HepG2 (cell line): ENCODE measurements around the gene NCOA4. TPM values are rescaled to one million over a fixed set of nuclear protein-coding genes. Genes with fewer than 3 reads are reported as not detected.

Source experiments
- BHLHE40 ChIP-seq: IDR thresholded peaks from 2 replicates; pipeline ENCODE4 v1.6.1; 2011; ENCODE audit warnings: low read length, improper control_type of control experiment
- CBFB ChIP-seq: sonication (generic); formaldehyde crosslinking; IDR thresholded peaks from 2 replicates; pipeline ENCODE4 v1.4.0; 2020; ENCODE audit warnings: missing genetic modification reagents
- CHD4 ChIP-seq: fragments of 200-600 bp; sonication (generic); IDR thresholded peaks from 2 replicates; pipeline ENCODE4 v1.7.0; 2017; ENCODE audit warnings: mild to moderate bottlenecking, low read length, borderline replicate concordance
- DNMT3B ChIP-seq: conservative IDR thresholded peaks from 2 replicates; pipeline ENCODE4 v1.6.1; 2016; ENCODE audit warnings: missing biosample characterization, control low read depth
- EP300 ChIP-seq, 3 experiments: sonication (generic) in 1 of 3; formaldehyde crosslinking in 1 of 3; IDR thresholded peaks; 2 replicates each; pipeline versions ENCODE4 v1.5.1 to v1.6.1; 2011 to 2020; ENCODE audit warnings: low read depth in 2 of 3, low read length in 2 of 3, borderline replicate concordance in 1 of 3, improper control_type of control experiment in 1 of 3, mild to moderate bottlenecking in 1 of 3, missing genetic modification reagents in 1 of 3, moderate library complexity in 1 of 3
- FOXO4 ChIP-seq: sonication (generic); formaldehyde crosslinking; conservative IDR thresholded peaks from 2 replicates; pipeline ENCODE4 v1.8.1; 2023; ENCODE audit warnings: missing genetic modification reagents
- JARID2 ChIP-seq: sonication (generic); formaldehyde crosslinking; IDR thresholded peaks from 2 replicates; pipeline ENCODE4 v1.8.1; 2023; ENCODE audit warnings: missing genetic modification reagents, inconsistent platforms; ENCODE audit not compliant: insufficient replicate concordance
- NBN ChIP-seq: fragments of 450-650 bp; conservative IDR thresholded peaks from 2 replicates; pipeline ENCODE4 v1.6.1; 2017
- PITX1 ChIP-seq: sonication (generic); formaldehyde crosslinking; IDR thresholded peaks from 2 replicates; pipeline ENCODE4 v1.5.1; 2020; ENCODE audit warnings: mild to moderate bottlenecking, missing genetic modification reagents
- SMARCE1 ChIP-seq: fragments of 450-650 bp; IDR thresholded peaks from 2 replicates; pipeline ENCODE4 v1.6.1; 2017; ENCODE audit warnings: borderline replicate concordance
- SRF ChIP-seq: IDR thresholded peaks from 2 replicates; pipeline ENCODE4 v1.6.1; 2011; ENCODE audit warnings: mild to moderate bottlenecking, low read depth, low read length, moderate library complexity
- TARDBP ChIP-seq: sonication (generic); formaldehyde crosslinking; IDR thresholded peaks from 2 replicates; pipeline ENCODE4 v1.8.0; 2022; ENCODE audit warnings: mild to moderate bottlenecking, missing genetic modification reagents
- ZBED4 ChIP-seq: sonication (generic); formaldehyde crosslinking; IDR thresholded peaks from 2 replicates; pipeline ENCODE4 v1.4.0; 2020; ENCODE audit warnings: missing genetic modification reagents, borderline replicate concordance
- ZC3H13 ChIP-seq: sonication (generic); formaldehyde crosslinking; IDR thresholded peaks from 2 replicates; pipeline ENCODE4 v1.8.1; 2023; ENCODE audit warnings: mild to moderate bottlenecking, missing genetic modification reagents, moderate library complexity
- ZFP37 ChIP-seq: sonication (generic); formaldehyde crosslinking; IDR thresholded peaks from 2 replicates; pipeline ENCODE4 v1.4.0; 2020; ENCODE audit warnings: missing genetic modification reagents, borderline replicate concordance
- ZMAT5 ChIP-seq: sonication (generic); formaldehyde crosslinking; IDR thresholded peaks from 2 replicates; pipeline ENCODE4 v1.5.0; 2020; ENCODE audit warnings: mild to moderate bottlenecking, low read depth, missing genetic modification reagents, borderline replicate concordance
- ZNF468 ChIP-seq: sonication (generic); formaldehyde crosslinking; IDR thresholded peaks from 2 replicates; pipeline ENCODE4 v1.8.0; 2022; ENCODE audit warnings: mild to moderate bottlenecking, moderate library complexity, missing genetic modification reagents
- ZNF557 ChIP-seq: sonication (generic); formaldehyde crosslinking; IDR thresholded peaks from 2 replicates; pipeline ENCODE4 v1.4.0; 2020; ENCODE audit warnings: missing genetic modification reagents
- ZNF564 ChIP-seq: sonication (generic); formaldehyde crosslinking; IDR thresholded peaks from 2 replicates; pipeline ENCODE4 v1.8.1; 2023; ENCODE audit warnings: mild to moderate bottlenecking, missing genetic modification reagents
- ZNF7 ChIP-seq: IDR thresholded peaks from 2 replicates; pipeline ENCODE4 v1.6.1; 2016; ENCODE audit warnings: missing biosample characterization, missing genetic modification reagents
- ZNF713 ChIP-seq: sonication (generic); formaldehyde crosslinking; IDR thresholded peaks from 2 replicates; pipeline ENCODE4 v1.4.0; 2020; ENCODE audit warnings: mild to moderate bottlenecking, missing genetic modification reagents
- polyA plus RNA-seq, 8 experiments: library from polyadenylated mRNA; depleted of rRNA in 3 of 8; stranded (reverse) in 7 of 8; unstranded in 1 of 8; fragments of >200 nt; fragmentation: Illumina TruSeq in 4 of 8; extraction: Trizol in 4 of 8; gene quantifications; 2 replicates each; pipeline versions ENCODE4 v1.2.1 to v1.2.3, GENCODE V29; 2011 to 2016; ENCODE audit warnings: low read depth in 4 of 8, missing spikeins in 1 of 8, mixed read lengths in 1 of 8; ENCODE audit not compliant: insufficient read depth in 1 of 8
- total RNA-seq, 5 experiments: library from RNA; depleted of rRNA; stranded (reverse); fragments of >200 nt; fragmentation: Illumina TruSeq; extraction: Trizol; gene quantifications; 2 replicates each; pipeline ENCODE4 v1.2.3, GENCODE V29; 2016; ENCODE audit warnings: low read depth in 1 of 5
- TF ChIP-seq, protein P1 (sequence below): sonication (generic); formaldehyde crosslinking; IDR thresholded peaks from 2 replicates; pipeline ENCODE4 v1.5.0; 2020; ENCODE audit warnings: mild to moderate bottlenecking, missing genetic modification reagents

Gene NCOA4
- total and polyA plus RNA-seq, 2 of the 13 experiments (the other 11 are each of a cell fraction or from before 2014, with no cell fraction given), result 306 to 400 TPM

- TF ChIP-seq, protein P1, sequence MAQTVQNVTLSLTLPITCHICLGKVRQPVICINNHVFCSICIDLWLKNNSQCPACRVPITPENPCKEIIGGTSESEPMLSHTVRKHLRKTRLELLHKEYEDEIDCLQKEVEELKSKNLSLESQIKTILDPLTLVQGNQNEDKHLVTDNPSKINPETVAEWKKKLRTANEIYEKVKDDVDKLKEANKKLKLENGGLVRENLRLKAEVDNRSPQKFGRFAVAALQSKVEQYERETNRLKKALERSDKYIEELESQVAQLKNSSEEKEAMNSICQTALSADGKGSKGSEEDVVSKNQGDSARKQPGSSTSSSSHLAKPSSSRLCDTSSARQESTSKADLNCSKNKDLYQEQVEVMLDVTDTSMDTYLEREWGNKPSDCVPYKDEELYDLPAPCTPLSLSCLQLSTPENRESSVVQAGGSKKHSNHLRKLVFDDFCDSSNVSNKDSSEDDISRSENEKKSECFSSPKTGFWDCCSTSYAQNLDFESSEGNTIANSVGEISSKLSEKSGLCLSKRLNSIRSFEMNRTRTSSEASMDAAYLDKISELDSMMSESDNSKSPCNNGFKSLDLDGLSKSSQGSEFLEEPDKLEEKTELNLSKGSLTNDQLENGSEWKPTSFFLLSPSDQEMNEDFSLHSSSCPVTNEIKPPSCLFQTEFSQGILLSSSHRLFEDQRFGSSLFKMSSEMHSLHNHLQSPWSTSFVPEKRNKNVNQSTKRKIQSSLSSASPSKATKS (CRISPR knock-in tag), result no peak
- TF ChIP-seq ZNF7 (CRISPR knock-in tag) (no peak), ZC3H13 (CRISPR knock-in tag) (no peak), ZNF713 (no peak), CHD4 (no peak), ZNF564 (CRISPR knock-in tag) (no peak), EP300 (IDR thresholded peaks at IDR 0.05; ENCODE audit: low read depth in 2 of 2, low read length in 2 of 2) (peak; percentile 56 to 99; a peak in 3 of 4 replicates), EP300 (CRISPR knock-in tag; IDR thresholded peaks at IDR 0.05; ENCODE audit: borderline replicate concordance) (peak; percentile 95), SRF (peak; percentile 97), BHLHE40 (no peak), ZNF557 (CRISPR knock-in tag) (no peak), PITX1 (CRISPR knock-in tag) (peak; percentile 97), ZNF468 (CRISPR knock-in tag) (no peak), ZBED4 (CRISPR knock-in tag) (no peak), NBN (no peak), TARDBP (peak; percentile 88), FOXO4 (no peak), DNMT3B (peak; percentile 56; the same call in 1 of the 2 replicates), SMARCE1 (no peak), JARID2 (CRISPR knock-in tag) (no peak), CBFB (CRISPR knock-in tag) (no peak), ZMAT5 (CRISPR knock-in tag) (no peak), ZFP37 (CRISPR knock-in tag) (no peak)
Measured at GRCh38 chr10:45997994-45998763, 32.2 kb downstream of the NCOA4 start (continued).
